Skin epidermis (tissue), 12 donors: ENCODE results near the gene CSDE1.
"Not testable (repeated sequence)": the region's sequence is repeated elsewhere in the genome, so short reads cannot be mapped to it uniquely, and the experiment has no call there.

Experiments
- H3K27ac ChIP-seq, 21 experiments: fragments of 200-600 bp; sonication (generic) in 11 of 21; one replicate each; pipeline ENCODE4 v1.5.0; 2020; ENCODE audit warnings: mild to moderate bottlenecking in 3 of 21, inconsistent platforms in 2 of 21, moderate library complexity in 2 of 21
- H3K4me3 ChIP-seq, 7 experiments: fragments of 200-600 bp; sonication (generic) in 2 of 7; one replicate each; pipeline ENCODE4 v1.5.0; 2020; ENCODE audit warnings: inconsistent platforms in 2 of 7, mild to moderate bottlenecking in 2 of 7, moderate library complexity in 1 of 7

The CSDE1 gene

GRCh38 chr1:114757455-114758255 is at the start of gene CSDE1:
CSDE1 (minus strand) TSS chr1:114757984; CDS start chr1:114739890, 18,094 bp downstream.
- peak within 1 kb of the TSS; percentile 96 to 100 (median 99) for H3K27ac ChIP-seq
- H3K4me3 ChIP-seq = peak within 1 kb of the TSS; percentile 76 to 96 (median 89)

- not testable (repeated sequence) for H3K27ac ChIP-seq, H3K4me3 ChIP-seq
Observed at GRCh38 chr1:114804449-114804848, 46.7 kb upstream of the CSDE1 start.

- H3K4me3 ChIP-seq = no peak overlapping the region
- peak overlapping the region in 1 of 21 experiments; percentile 25 for H3K27ac ChIP-seq
Observed at GRCh38 chr1:114803001-114803400, 45.2 kb upstream of the CSDE1 start.

GRCh38 chr1:114794038-114794437 is 36.3 kb upstream of the CSDE1 start:
- Histone ChIP-seq H3K27ac (no peak overlapping the region), H3K4me3 (no peak overlapping the region)

- not testable (repeated sequence) for H3K4me3 ChIP-seq, H3K27ac ChIP-seq
Observed at GRCh38 chr1:114790581-114790980, 32.8 kb upstream of the CSDE1 start.

GRCh38 chr1:114786440-114786839 is 28.7 kb upstream of the CSDE1 start:
- not testable (repeated sequence) for H3K4me3 ChIP-seq, H3K27ac ChIP-seq

- H3K4me3 ChIP-seq = no peak overlapping the region
- H3K27ac ChIP-seq = no peak overlapping the region
Observed at GRCh38 chr1:114782476-114782875, 24.7 kb upstream of the CSDE1 start.

DNA sequence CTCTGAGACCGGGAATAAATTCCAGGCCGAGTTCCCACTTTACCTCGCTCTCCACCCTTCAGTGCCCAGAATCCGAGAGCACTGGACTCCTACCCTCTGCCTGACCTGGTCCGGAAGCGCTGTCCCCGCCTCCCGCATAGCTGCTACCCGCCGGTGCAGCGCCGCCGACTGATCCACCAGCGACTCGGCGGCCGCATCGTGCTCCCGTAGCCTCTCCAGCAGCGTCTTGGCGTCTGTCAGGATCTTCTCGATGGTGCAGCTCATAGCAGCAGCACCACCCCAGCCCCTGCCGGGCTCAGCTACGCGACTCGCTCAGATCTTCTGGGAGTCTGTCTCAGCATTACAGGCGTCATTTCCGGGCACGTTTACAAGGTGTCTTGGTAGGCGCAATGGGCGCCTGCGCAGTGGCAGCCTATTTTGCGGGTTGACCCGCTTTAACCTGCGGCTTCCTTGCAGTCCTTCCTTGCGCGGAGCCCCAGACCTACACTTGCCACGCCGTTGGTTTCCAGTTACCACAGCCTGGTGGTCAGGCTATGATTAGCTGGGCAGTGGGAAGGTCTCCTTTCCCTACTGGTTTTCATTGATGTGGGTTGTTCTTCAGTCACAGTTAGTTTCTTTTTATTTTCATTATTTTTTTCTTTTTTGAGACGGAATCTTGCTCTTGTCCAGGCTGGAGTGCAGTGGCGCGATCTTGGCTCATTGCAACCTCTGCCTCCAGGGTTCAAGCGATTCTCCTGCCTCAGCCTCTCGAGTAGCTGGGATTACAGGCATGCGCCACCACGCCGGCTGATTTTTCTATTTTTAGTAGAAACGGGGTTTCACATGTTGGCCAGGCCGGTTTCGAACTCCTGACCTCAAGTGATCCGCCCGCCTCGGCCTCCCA is 22.8 kb upstream of the CSDE1 start, which contains the start of gene SIKE1:
Gene SIKE1 (minus strand): TSS at position 342 of the 883 bp plus-strand sequence. CDS start 78 bp downstream, at position 264.
- Histone ChIP-seq H3K27ac (peak within 1 kb of the TSS; percentile 20 to 95 (median 89)), H3K4me3 (peak within 1 kb of the TSS; percentile 64 to 94 (median 72))

DNA sequence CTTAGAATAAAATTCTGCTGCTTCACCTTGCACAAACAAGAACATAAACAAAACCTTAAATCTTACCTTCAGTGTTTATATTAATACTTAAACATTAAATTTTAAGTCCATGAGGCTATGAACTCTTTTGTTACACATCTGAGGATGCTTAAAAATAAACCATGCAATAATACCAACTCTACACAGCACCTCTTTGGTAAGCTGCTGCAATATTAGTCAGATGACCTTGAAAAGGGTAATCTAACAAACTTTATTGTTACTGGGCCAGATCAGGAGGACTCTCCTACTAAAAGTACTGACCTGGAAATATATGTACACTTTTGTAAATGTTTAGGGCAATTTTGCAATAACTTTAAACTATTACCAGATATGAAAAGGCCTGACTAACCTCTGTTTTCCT is 21.9 kb upstream of the CSDE1 start:
- peak overlapping the region; percentile 64 to 94 (median 72) for H3K4me3 ChIP-seq
- H3K27ac ChIP-seq = peak overlapping the region in 19 of 21 experiments; percentile 81 to 95 (median 89)

GRCh38 chr1:114776726-114777125 is 18.9 kb upstream of the CSDE1 start:
- H3K4me3 ChIP-seq, H3K27ac ChIP-seq: not testable (repeated sequence)

- Histone ChIP-seq H3K4me3 (no peak overlapping the region), H3K27ac (no peak overlapping the region)
Observed at GRCh38 chr1:114771992-114772391, 14.2 kb upstream of the CSDE1 start.

- no peak overlapping the region for H3K27ac ChIP-seq
- no peak overlapping the region for H3K4me3 ChIP-seq
Observed at GRCh38 chr1:114770989-114771388, 13.2 kb upstream of the CSDE1 start.

DNA sequence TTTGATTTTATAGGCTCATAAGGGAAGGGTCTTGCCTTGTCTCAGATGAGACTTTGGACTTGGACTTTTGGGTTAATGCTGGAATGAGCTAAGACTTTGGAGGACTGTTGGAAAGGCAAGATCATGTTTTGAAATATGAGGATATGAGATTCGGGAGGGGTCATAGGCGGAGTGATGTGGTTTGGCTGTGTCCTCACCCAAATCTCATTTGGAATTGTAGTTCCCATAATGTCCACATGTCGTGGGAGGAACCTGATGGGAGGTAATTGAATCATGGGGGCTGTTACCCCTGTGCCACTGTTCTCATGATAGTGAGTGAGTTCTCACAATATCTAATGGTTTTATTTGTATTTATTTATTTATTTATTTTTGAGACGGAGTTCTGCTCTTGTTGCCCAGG is 6.9 kb upstream of the CSDE1 start:
- no peak overlapping the region for H3K27ac ChIP-seq

GRCh38 chr1:114758256-114758832 is 560 bp upstream of the CSDE1 start:
- H3K27ac ChIP-seq = peak overlapping the region in 20 of 21 experiments; percentile 96 to 100 (median 99)
- H3K4me3 ChIP-seq = peak overlapping the region; percentile 76 to 96 (median 89)

More for the DNA sequence above, 6.9 kb upstream of the CSDE1 start:
- H3K4me3 ChIP-seq = no peak overlapping the region

DNA sequence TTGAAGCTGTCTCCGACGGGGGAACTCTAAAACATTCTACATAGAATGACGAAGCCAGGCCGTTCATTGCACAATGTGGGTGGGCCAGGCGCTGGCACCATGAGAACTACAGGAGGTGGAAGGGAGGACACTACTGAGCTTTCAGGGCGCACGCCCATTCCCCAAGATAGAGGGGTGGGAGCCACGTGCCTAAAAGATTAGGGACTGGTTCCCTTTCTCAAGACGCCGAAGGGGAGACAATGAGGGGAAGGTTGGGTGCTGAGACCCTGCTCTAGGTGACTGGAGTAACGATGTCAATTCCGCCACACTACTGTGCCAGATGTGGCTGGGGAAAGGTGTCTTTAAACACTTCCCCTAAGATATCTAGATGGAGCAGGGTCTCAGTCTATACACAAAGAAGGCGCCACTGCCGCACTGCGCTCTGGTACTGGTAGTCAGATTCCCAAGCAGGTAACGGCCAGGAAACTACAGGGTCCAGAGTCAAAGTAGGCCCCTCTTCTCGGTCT is 782 bp downstream of the CSDE1 start:
- Histone ChIP-seq H3K27ac (peak overlapping the region in 20 of 21 experiments; percentile 96 to 100 (median 99)), H3K4me3 (peak overlapping the region; percentile 76 to 96 (median 89))

GRCh38 chr1:114756009-114756892 is 1.5 kb downstream of the CSDE1 start:
- H3K4me3 ChIP-seq = peak overlapping the region; percentile 76 to 96 (median 89)
- peak overlapping the region in 19 of 21 experiments; percentile 96 to 100 (median 99) for H3K27ac ChIP-seq

- H3K27ac ChIP-seq = peak overlapping the region in 5 of 21 experiments; percentile 19 to 100 (median 98)
- peak overlapping the region in 4 of 7 experiments; percentile 76 to 96 (median 89) for H3K4me3 ChIP-seq
Observed at GRCh38 chr1:114755006-114755931, 2.5 kb downstream of the CSDE1 start.

GRCh38 chr1:114753702-114754101 is 4.1 kb downstream of the CSDE1 start:
- H3K4me3 ChIP-seq, H3K27ac ChIP-seq: not testable (repeated sequence)
